HG02763 (cell line): ENCODE results near the gene EDEM3.
"Not testable (repeated sequence)": the region's sequence is repeated elsewhere in the genome, so short reads cannot be mapped to it uniquely, and the experiment has no call there.

ENCODE experiments used
- ATAC-seq: cut with Tn5 transposase; IDR thresholded peaks from one replicate; pipeline ENCODE4 v1.9.1; 2021; ENCODE audit warnings: mild to moderate bottlenecking, moderate library complexity; ENCODE audit not compliant: unreplicated experiment

Gene EDEM3, protein sequence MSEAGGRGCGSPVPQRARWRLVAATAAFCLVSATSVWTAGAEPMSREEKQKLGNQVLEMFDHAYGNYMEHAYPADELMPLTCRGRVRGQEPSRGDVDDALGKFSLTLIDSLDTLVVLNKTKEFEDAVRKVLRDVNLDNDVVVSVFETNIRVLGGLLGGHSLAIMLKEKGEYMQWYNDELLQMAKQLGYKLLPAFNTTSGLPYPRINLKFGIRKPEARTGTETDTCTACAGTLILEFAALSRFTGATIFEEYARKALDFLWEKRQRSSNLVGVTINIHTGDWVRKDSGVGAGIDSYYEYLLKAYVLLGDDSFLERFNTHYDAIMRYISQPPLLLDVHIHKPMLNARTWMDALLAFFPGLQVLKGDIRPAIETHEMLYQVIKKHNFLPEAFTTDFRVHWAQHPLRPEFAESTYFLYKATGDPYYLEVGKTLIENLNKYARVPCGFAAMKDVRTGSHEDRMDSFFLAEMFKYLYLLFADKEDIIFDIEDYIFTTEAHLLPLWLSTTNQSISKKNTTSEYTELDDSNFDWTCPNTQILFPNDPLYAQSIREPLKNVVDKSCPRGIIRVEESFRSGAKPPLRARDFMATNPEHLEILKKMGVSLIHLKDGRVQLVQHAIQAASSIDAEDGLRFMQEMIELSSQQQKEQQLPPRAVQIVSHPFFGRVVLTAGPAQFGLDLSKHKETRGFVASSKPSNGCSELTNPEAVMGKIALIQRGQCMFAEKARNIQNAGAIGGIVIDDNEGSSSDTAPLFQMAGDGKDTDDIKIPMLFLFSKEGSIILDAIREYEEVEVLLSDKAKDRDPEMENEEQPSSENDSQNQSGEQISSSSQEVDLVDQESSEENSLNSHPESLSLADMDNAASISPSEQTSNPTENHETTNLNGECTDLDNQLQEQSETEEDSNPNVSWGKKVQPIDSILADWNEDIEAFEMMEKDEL

DNA sequence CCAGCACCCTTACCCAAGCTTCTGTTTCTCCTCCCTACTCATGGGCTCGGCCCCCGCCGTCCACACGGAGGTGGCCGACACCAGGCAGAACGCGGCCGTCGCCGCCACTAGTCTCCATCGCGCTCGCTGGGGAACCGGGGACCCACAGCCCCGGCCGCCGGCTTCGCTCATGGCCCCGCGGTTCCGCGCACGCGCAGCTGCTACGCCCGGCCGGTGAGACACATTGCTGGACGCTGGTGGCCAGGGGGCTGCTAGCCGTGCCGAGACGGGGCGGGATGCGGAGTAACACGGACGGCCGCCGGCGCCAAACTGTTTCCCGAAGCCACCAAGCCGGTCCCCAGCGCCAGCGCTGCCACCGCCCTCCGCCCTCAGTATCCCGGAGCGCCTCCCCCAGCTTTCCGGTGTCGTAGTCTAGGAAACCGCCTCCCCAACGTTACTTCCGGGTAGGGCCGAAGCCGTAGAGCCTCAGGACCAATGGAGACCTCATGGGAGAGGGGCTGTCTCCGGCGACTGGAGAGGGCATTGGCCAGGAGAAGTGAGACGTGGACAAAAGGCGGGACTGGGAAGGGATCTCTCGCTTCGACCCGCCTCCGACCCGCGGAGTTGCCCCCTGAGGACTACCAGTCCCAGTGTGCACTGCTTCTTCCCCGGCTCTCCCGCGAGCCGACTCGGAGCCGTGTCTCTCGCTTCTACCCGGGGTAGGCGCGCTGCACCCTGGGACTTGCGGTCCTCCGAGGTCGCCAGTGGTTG is at the start of gene EDEM3:
TSS of gene EDEM3 (minus strand) at position 383 of the 750 bp plus-strand sequence. CDS start at position 171, 212 bp downstream.
- ATAC-seq: peak; percentile 93

DNA sequence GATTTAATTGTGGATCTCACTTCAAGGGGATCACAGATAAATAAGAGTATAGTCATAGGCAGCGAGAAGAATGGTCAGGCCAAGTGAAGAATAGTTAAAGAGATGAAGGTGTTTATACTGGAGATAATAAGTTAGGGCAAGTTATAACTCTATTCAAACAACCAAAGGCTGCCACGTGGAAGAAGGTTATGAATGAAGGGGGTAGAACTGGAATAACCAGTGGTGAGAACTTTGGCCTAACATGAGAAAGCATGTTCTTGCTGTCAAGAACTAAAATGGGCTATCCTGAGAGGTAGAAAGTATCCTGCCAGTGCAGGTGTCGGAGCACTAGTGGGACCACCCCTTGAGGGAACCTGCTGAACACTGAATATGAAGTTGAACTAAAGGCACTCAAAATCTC is 49.6 kb upstream of the EDEM3 start:
- no peak for ATAC-seq

DNA sequence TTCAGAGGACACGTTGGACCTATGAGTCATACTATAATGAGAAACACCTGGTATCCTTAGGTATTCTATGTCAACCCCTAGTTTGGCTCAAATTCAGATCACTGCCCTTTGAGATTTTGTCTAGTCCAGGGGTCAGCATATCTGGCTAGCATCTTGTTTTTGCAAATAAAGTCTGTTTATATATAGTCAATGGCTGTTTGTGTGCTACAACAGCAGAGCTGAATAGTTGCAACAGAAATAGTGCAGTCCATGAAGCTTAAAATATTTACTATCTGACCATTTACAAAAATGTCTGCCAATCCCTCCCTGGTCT is 48.5 kb upstream of the EDEM3 start:
- ATAC-seq: no peak

DNA sequence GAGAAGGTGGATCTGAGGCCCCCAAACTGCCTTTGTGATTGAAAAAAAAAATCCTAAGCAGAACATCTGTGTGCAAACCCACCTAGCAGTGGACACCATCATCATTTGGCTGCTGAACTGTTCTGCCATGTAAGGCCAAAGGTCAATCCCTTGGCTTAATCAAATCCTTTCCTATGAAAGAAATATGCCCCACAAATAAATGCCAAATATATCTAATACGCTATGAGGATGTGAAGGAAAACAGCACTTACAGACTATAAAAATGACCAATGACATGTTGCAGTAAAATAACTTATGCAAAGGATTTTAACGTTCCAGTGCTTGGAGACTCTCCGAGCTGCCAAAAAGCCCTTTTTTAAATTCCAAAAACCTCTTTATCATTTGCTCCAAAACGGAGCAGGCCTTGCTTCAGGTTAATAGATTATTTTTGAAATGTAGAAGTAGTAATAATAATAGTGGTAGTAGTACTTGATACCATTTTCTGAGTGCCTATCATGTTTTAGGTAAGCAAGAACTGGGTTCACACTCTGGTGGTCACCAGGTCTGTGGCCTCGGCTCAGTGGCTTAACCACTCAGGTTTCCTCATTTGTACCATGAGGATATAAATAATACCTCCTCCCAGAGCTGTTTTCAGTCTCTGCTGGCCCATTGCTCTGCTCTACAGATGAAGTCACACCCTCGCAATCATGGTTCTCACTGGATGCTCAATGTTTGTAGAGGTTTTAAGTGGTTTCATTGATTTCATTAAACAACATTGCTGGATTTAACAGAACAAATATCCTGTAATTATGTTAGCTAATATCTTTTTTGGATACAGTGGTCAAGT is 47.9 kb upstream of the EDEM3 start:
- no peak for ATAC-seq

DNA sequence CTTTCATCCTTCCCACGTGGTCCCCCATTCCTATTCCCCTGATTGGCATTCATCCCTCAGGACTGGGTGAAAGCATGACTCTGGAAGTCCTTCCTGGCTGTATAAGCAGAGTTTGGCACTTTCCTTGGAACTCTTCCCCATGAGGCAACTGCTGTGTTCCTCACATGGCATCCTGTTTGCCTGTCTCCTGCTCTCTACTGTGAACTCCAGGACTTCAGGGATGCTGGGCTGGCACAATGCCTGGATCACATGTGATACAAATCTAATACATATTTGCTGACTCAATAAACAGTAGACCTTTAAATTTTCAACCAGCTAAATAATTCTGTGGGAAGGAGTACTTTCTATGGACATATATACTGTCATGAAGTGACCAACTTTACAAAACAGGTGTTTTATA is 46.8 kb upstream of the EDEM3 start:
- no peak for ATAC-seq

DNA sequence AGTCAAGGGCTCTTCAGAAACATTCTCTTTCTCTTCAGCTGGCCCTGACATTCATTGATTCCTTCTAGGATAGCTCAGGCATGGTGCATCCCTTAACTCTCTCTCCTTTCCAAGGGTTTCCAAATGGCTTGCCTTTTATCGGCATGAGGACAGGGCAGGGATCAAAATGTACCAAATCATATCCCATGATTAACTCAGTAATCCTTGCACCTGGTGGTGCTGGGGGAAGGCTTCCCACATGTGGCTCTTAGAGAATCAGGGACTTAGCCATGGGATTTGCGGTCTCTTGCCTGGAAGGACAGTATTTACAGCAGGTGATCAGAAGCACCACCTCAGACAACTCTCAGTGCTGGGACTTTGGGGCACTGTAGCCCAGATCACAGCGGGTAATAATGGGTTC is 46.2 kb upstream of the EDEM3 start:
- ATAC-seq: no peak

DNA sequence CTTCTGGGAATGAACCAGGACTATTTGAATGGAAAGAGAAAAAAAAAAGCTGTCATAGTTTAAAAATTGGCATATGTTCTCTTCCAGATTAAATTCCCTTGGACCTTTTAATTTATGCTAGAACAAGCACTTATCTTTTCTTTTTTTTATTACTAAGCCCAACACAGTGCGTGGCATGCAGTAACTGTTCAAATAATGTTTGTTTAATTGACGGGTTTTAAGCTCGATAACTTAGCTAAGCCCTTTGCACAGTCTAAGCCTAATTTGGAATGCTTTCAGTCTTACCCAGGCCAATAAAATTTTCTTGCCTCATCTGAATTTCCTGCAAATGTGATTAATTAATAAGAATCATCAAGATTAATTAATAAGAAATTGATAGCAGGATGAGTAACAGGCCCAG is 39.3 kb upstream of the EDEM3 start:
- no peak for ATAC-seq

DNA sequence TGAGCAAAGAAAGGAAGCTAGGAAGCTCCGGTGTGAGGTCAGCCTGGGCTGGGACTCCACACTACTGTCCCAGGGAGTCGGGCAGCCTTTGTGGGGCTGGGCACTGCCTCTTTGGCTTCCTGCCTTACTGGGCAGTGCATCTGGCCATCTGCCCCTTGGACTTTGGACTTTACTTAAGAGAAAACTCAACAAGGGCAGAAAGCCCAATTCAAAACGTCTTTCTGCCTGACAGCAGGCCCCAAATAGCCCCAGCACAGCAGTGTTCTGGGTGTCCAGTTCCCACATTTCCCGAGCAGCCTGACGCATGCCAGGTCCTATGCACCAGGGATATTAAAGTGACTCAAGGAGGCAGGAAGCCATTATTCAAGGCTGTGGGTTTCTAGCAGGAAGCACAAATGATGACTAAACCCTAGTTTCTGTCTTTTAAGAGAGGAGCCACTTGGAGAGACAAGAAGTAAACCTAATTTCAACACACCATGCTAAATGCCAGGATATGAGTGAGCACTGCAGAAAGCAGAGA is 37.9 kb upstream of the EDEM3 start:
- ATAC-seq: no peak

DNA sequence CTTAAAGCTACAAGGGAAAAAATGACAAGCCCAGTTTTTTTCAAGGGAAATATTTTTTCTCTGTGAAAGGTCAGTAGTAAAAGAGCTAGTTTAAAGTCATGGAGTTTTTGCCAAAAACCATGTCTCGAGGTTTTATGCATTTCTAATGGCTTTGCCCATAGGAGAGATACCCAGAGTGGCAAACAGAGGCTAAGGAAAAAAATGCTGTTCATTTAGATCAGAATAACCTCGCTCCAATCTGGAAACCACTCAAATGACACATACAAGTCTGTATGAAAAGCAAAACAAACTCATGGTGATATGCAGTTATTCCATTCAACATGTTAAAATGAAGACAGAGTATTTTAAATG is 36.9 kb upstream of the EDEM3 start:
- ATAC-seq: no peak

DNA sequence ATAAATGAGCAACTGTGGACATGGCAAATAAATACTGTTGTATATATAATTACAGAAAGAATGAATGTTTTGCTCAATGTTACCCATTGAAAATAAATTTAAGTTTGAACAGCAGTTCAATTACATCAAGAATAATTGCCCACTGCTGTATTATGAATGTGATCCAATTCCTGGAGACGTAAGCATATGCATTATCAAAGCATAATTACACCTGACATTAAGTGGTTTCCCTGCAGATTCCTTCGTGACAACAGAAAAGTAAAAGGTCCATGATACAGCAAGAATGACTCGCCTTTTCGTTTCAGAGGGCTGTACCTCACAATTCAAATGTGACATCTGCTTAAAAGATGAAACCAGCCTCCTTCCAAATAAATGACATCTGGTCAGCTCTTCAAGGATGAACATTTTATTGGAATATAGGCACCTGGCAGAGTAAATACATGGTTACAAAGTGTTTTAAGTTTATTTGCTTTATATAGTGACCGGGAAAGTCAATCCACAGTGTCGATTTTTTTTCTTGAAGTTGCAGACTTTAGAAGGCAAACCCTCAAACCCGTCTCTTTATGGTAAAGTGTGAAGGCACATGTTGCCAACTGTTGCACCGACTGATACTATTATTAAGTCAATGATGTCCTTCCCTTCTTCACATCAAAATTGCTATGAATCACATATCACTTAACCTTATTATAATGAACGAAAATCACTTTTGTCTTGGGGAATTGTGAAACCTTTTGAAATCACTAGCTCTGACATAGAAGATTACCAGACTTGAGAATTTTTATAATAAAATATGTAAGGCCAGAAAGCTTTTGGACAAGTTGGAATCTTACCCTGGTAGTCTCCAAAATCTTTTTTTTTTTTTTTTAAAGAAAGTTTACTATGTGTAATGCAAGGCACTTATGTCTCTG is 36.2 kb upstream of the EDEM3 start:
- ATAC-seq: no peak

DNA sequence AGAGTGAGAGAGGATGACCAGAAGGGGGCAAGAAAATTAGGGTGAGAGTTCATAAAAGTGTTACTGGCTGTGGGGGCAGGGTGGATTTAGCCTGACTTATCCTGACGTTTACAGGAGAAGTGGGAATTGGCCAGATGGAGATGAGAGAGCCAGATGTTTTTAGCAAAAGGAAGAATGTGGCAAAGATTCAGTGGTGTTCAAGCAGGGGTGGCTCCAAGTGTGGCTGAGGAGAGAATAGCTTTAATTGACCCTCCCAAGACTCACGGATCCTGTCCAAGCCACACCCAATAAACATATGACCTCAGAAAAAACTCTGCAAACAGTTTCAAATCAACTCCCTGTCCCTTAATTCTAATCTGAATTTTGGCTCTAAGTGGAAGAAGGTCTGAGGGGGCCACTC is 35.2 kb upstream of the EDEM3 start:
- no peak for ATAC-seq

DNA sequence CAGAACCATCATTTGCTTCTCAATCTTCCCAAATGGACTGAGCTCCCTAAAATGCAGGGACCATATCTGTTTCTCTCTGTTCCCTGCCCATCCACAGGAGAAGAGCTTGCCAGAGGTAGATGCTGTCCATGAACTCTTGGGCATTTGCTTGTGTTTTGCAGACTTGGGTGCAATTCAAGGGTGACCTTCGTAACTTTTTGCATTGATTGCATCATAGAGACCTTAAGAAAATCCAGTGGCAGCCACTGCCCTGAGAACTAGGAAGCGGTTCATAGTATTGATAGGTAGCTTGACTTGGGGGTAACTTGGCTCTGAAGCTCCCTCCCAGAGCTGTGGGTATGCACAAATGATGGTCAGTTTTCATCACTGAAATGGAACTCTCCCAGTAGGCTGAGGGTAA is 34.3 kb upstream of the EDEM3 start:
- ATAC-seq: no peak

DNA sequence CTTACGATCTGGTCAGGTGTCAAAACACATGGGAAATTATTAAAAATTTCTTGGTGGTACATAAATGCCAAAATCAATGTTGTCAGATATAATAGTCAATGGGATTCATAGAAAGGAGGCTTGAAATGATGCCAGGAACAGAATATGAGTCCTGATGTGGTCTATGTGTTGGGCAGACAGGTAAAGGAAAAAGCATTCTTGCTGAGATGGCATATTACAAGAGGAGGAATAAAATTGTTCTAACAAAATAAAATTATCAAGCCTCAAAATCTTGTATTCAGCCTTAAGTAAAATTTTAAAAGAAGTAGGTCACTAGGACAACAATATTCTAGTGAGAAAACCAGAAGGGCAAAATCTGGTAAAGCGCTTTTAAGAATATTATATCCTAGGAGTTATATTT is 30.9 kb upstream of the EDEM3 start:
- no peak for ATAC-seq

DNA sequence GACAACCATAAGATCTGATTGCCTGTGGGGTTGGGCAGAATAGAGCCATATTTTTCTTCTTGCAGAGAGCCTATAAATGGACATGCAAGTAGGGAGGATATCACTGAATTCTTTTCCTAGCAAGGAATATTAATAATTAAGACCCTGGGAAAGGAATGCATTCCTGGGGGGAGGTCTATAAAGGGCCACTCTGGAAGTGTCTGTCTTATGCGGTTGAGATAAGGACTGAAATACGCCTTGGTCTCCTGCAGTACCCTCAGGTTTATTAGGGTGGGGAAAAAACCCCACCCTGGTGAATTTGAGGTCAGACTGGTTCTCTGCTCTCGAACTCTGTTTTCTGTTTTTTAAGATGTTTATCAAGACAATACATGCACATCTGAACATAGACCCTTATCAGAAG is 29.1 kb upstream of the EDEM3 start:
- ATAC-seq: not testable (repeated sequence)

DNA sequence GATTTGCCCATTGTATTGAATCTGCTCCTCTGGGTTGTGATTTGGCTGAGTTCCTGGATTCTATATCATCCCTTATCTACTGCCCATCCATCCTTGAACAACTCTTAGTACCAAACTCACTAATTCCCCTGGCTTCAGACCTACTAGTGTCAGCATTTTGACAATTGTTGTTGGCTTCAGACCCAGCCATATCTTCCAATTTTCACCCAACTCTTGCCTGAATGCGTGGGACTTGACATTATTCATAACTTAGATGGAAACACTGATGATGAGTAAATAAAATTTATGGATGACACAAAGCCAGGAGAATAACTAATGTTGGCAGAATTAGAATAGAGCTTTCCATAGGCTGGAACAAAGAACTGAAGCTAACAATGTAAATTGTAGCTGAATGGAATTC is 27.3 kb upstream of the EDEM3 start:
- ATAC-seq: no peak

DNA sequence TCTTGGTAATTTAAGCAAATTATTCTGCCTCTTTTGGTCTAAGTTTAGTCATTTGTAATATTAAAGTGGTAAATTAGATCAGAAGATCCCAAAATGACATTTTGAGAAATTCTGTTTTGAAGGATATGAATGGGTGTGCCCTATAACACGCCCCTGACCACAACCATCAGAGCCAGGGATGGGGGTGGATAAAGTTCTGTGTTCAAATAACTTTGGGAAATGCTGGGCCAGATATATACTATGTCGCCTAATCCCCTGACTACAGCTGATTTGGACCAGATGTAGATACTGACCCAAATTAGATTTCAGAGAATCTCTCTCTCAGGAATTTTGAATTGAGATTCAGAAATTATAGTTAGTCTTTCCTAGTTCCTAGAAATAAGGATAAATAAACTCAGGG is 21.2 kb upstream of the EDEM3 start:
- ATAC-seq: no peak

DNA sequence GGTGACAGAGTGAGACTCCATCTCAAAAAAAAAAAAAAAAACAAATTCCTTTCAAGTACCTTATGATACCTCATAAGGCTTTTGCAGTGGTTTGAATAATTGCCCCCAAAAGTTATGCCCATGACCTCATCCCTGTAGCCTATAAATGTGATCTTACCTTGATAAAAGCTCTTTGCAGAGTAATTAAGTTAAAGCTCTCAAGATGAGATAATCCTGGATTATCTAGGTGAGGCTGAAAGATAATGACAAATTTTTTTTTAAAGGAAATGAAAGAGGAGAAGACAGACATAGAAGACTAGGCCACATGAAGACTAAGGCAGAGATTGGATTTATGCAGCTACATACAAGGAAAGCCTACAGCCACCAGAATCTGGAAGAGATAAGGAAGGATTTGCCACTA is 20.7 kb upstream of the EDEM3 start:
- ATAC-seq: no peak

DNA sequence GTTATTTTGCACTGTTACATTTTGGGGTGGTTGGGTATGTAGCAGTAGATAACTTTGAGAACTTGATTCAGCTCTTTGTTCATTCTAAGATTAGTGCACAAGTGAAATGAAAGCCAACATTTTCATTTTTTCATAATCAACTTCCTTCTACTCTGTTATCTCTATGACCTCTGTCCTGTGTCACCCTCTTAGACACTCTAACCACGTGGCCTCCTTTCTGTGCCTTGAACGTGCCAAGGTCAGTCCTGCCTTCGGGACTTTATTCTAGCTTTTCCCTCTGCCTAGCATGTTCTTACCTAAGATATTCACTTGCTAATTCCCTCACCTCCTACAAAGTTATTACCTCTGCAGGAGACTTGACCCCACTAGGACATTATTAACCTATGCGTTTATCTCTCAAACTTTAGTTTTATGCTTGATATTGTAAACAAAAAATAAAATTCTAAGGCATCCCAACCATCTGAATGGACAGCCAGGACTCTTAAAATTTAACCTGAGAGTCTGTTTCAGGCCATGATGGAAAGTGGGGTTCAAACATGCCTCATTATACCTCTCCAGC is 19.2 kb upstream of the EDEM3 start:
- ATAC-seq: no peak

DNA sequence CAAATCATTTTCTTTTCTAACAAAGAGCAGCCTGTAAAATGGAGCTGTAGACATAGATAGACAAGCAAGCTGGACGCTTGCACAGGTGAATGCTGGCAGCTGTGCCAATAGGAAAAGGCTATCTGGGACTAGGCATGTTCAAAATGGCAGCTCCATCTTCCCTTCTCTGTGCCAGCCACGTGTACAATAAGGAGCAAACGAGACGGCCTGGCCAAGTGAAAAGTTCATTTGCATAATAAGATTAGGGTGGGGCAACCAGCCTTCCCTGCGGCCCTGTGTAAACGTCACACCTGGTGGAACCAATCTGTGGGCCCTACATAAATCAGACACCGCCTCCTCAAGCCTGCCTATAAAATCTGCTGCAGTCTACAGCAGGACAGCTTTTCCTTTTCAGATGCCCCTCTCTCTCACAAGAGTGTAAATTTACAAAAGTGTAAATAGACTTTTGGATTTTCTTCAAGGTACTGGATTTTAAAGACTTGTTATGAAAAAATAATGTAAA is 16.6 kb upstream of the EDEM3 start:
- ATAC-seq: no peak
